SK-N-SH treated with all-trans-retinoic acid at 6 μM for 48 hours (cell line): ENCODE measurements around the gene GRIA4.
"Not testable (repeated sequence)": the region's sequence is repeated elsewhere in the genome, so short reads cannot be mapped to it uniquely, and the experiment has no call there.

Source experiments
- ATAC-seq: fragments of 200-7000 bp; cut with Tn5 transposase; 3 replicates; pipeline ENCODE4 v1.9.1; 2020; ENCODE audit warnings: mild to moderate bottlenecking, moderate library complexity
- ARNTL ChIP-seq: fragments of 450-650 bp; formaldehyde crosslinking; IDR thresholded peaks from 2 replicates; pipeline ENCODE4 v1.5.0; 2020; ENCODE audit warnings: low read depth, mild to moderate bottlenecking, moderate library complexity, borderline replicate concordance
- BACH2 ChIP-seq: fragments of 250-450 bp; sonication (Bioruptor Pico); IDR thresholded peaks from 2 replicates; pipeline ENCODE4 v1.9.0; 2021; ENCODE audit warnings: mild to moderate bottlenecking, borderline replicate concordance
- CREB5 ChIP-seq: fragments of 250-450 bp; sonication (Bioruptor Pico); IDR thresholded peaks from 2 replicates; pipeline ENCODE4 v1.5.1; 2020; ENCODE audit warnings: low read depth, mild to moderate bottlenecking, moderate library complexity
- CSDC2 ChIP-seq: fragments of 250-450 bp; sonication (Bioruptor Pico); IDR thresholded peaks from 2 replicates; pipeline ENCODE4 v1.5.0; 2020; ENCODE audit warnings: mild to moderate bottlenecking, moderate library complexity
- CSRNP3 ChIP-seq: fragments of 250-450 bp; sonication (Bioruptor Pico); IDR thresholded peaks from 2 replicates; pipeline ENCODE4 v1.5.1; 2021; ENCODE audit warnings: mild to moderate bottlenecking, moderate library complexity
- ESRRG ChIP-seq: fragments of 250-450 bp; sonication (Bioruptor Pico); IDR thresholded peaks from 2 replicates; pipeline ENCODE4 v1.6.1; 2021; ENCODE audit warnings: mild to moderate bottlenecking
- GLIS3 ChIP-seq: fragments of 250-450 bp; sonication (Bioruptor Pico); IDR thresholded peaks from 2 replicates; pipeline ENCODE4 v1.5.0; 2020; ENCODE audit warnings: mild to moderate bottlenecking, moderate library complexity
- ISL1 ChIP-seq: fragments of 250-450 bp; sonication (Bioruptor Pico); IDR thresholded peaks from 2 replicates; pipeline ENCODE4 v2.1.2; 2022; ENCODE audit warnings: mild to moderate bottlenecking, moderate library complexity
- OSR1 ChIP-seq: fragments of 250-450 bp; sonication (Bioruptor Pico); IDR thresholded peaks from 2 replicates; pipeline ENCODE4 v1.8.0; 2022; ENCODE audit warnings: moderate library complexity, mild to moderate bottlenecking, inconsistent platforms
- PATZ1 ChIP-seq: fragments of 250-450 bp; sonication (Bioruptor Pico); IDR thresholded peaks from 2 replicates; pipeline ENCODE4 v1.8.0; 2020; ENCODE audit warnings: mild to moderate bottlenecking, moderate library complexity, borderline replicate concordance
- POU6F1 ChIP-seq: fragments of 250-450 bp; sonication (Bioruptor Pico); IDR thresholded peaks from 2 replicates; pipeline ENCODE4 v1.8.0; 2021; ENCODE audit warnings: low read depth, mild to moderate bottlenecking, moderate library complexity, borderline replicate concordance
- PPARA ChIP-seq: fragments of 250-450 bp; sonication (Bioruptor Pico); IDR thresholded peaks from 2 replicates; pipeline ENCODE4 v1.5.0; 2020; ENCODE audit warnings: mild to moderate bottlenecking, borderline replicate concordance
- RARB ChIP-seq: fragments of 250-450 bp; sonication (Bioruptor Pico); IDR thresholded peaks from 2 replicates; pipeline ENCODE4 v1.8.0; 2021; ENCODE audit warnings: mild to moderate bottlenecking, moderate library complexity
- SNAI2 ChIP-seq: fragments of 250-450 bp; sonication (Bioruptor Pico); IDR thresholded peaks from 2 replicates; pipeline ENCODE4 v1.5.0; 2020; ENCODE audit warnings: mild to moderate bottlenecking, moderate library complexity
- TCF4 ChIP-seq: fragments of 250-450 bp; sonication (Bioruptor Pico); IDR thresholded peaks from 2 replicates; pipeline ENCODE4 v1.8.0; 2021; ENCODE audit warnings: mild to moderate bottlenecking, moderate library complexity, borderline replicate concordance
- TOX ChIP-seq: fragments of 250-450 bp; sonication (Bioruptor Pico); IDR thresholded peaks from 2 replicates; pipeline ENCODE4 v1.8.0; 2021; ENCODE audit warnings: mild to moderate bottlenecking, moderate library complexity, borderline replicate concordance
- TSHZ2 ChIP-seq: fragments of 250-450 bp; sonication (Bioruptor Pico); IDR thresholded peaks from 2 replicates; pipeline ENCODE4 v1.5.0; 2020; ENCODE audit warnings: mild to moderate bottlenecking, moderate library complexity
- ZFP30 ChIP-seq: fragments of 450-650 bp; formaldehyde crosslinking; IDR thresholded peaks from 2 replicates; pipeline ENCODE4 v1.5.0; 2022; ENCODE audit warnings: mild to moderate bottlenecking, moderate library complexity
- ZNF565 ChIP-seq: fragments of 450-650 bp; formaldehyde crosslinking; conservative IDR thresholded peaks from 2 replicates; pipeline ENCODE4 v1.5.0; 2020; ENCODE audit warnings: low read depth, mild to moderate bottlenecking, moderate library complexity
- ZNF8 ChIP-seq: fragments of 450-650 bp; formaldehyde crosslinking; IDR thresholded peaks from 2 replicates; pipeline ENCODE4 v1.5.0; 2020; ENCODE audit warnings: mild to moderate bottlenecking, moderate library complexity

The GRIA4 gene

GRCh38 chr11:105878510-105878909 lies 268.6 kb downstream of the GRIA4 start:
- no peak for TF ChIP-seq TOX (CRISPR knock-in tag)
- no peak for TF ChIP-seq CREB5 (CRISPR knock-in tag)
- no peak for TF ChIP-seq ZFP30 (CRISPR knock-in tag)
- no peak for TF ChIP-seq ESRRG (CRISPR knock-in tag)
- ATAC-seq, result no peak

- ATAC-seq, result not testable (repeated sequence)
Observed at GRCh38 chr11:105878927-105879326, 269.1 kb downstream of the GRIA4 start.

GRCh38 chr11:105881027-105881426 lies 271.2 kb downstream of the GRIA4 start:
- TF ChIP-seq ZNF8 (CRISPR knock-in tag) (no peak), TCF4 (CRISPR knock-in tag) (no peak), RARB (no peak), GLIS3 (CRISPR knock-in tag) (no peak), TSHZ2 (CRISPR knock-in tag) (no peak), PPARA (CRISPR knock-in tag) (no peak), ESRRG (CRISPR knock-in tag) (no peak), PATZ1 (CRISPR knock-in tag) (no peak), TOX (CRISPR knock-in tag) (no peak), BACH2 (CRISPR knock-in tag) (no peak), ZNF565 (CRISPR knock-in tag) (no peak)

GRCh38 chr11:105884436-105884835 lies 274.6 kb downstream of the GRIA4 start:
- TF ChIP-seq ISL1 (CRISPR knock-in tag) (no peak), TOX (CRISPR knock-in tag) (no peak), ARNTL (CRISPR knock-in tag) (no peak), GLIS3 (CRISPR knock-in tag) (no peak), POU6F1 (CRISPR knock-in tag) (no peak), ESRRG (CRISPR knock-in tag) (no peak), CSRNP3 (no peak), SNAI2 (CRISPR knock-in tag) (no peak), CSDC2 (no peak), OSR1 (CRISPR knock-in tag) (no peak), PATZ1 (CRISPR knock-in tag) (no peak), CREB5 (CRISPR knock-in tag) (no peak)
- no peak for ATAC-seq

More at GRCh38 chr11:105881027-105881426, 271.2 kb downstream of the GRIA4 start:
- ATAC-seq, result no peak
